Activated T-helper 1 cell treated with anti-CD3 and anti-CD28 coated beads, Interleukin-2, amount 50 U/mL, for 16 hours (primary cell): ENCODE results near the gene SYT14.
"Not testable (repeated sequence)": the region's sequence is repeated elsewhere in the genome, so short reads cannot be mapped to it uniquely, and the experiment has no call there.

Experiments used
- DNase-seq, 2 donors: peaks; one replicate each; pipeline ENCODE4 v3.0.0-alpha.2; 2020; ENCODE audit warnings: low read depth in 1 of 2, low spot score in 1 of 2

Gene SYT14

DNA sequence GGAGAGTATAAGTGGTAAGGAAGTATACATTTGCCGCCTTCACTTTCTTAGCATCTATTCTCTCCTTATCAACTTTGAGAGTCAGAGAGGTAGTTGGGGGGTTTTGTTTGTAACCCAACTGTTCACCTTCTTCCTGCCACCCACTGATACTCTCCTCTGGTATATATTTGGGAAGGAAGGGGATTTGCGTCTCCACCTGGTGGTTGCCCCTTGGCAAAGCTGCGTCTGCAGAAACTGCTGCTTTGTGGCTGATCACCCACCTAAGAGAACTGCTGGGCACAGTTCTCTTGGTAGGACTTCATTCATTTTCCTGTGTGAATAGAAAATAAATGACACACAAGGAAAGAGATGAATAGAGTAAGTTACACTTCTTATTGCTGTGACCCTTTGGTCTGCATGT is 87.0 kb downstream of the SYT14 start:
- no peak for DNase-seq

DNA sequence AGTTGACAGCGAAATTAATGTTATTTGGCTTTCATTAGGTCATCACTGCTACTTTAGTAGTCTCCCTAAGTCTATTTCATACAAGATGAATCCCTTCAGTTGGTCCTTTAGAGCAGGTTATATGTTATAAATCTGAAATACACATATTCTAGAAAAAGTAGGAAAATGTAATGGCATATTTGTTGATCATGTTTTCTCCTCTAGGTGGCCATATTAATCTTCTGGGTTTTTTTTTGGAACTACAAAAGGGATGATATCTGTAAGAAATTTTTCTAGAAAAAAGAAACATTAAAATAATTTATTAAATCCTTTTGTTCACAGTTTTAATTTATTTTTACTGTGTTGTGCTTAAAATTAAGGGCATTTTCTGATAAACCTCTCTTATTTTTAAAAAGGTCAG is 87.9 kb downstream of the SYT14 start:
- DNase-seq, result no peak

DNA sequence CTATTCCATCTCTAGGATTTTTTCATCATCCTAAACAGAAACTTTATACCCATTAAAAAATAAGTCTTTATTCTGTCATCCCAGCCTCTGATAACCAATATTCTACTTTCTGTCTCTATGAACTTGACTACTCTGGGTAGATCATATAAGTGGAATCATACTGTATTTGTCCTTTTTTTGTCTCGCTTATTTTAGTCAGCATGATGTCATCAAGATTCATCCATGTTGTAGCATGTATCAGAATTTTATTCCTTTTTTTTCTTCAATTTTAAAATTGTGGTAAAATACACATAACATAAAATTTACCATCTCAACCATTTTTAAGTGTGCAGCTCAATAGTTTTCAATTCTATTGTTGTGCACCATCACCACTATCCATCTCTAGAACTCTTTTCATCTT is 90.0 kb downstream of the SYT14 start:
- no peak for DNase-seq

DNA sequence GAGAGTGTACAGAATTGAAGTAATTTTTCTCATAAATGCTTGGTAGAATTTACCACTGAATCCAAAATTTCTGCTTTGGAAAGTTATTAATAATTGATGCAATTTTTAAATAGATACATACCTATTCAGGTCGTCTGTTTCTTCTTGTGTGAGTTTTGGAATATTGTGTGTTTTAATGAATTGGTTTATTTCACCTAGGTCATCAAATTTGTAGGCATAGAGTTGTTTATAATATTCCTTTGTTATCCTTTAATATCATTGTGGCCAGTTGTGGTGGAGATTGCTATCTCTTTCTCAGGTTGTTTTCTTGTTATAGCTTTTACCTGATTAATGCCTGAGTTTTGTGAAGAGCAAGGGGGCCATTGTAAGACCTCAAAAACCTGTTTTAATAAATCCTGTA is 93.5 kb downstream of the SYT14 start:
- DNase-seq, result no peak

DNA sequence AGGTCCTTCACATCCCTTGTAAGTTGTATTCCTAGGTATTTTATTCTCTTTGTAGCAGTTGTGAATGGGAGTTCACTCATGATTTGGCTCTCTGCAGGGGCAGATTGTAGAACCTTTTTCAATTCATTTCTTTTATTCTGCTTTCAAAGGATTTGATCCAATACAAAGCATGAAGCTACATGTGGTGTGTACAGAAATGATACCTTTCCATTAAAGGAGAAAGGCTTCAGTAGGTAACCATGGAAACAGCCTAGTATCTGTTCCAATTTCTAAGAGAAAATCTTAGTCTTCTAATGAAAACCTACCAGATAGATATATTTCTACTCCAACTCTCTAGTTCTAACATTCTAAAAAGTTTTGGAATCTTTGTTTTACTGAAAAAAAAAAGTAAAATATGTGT is 105.0 kb downstream of the SYT14 start:
- no peak for DNase-seq

DNA sequence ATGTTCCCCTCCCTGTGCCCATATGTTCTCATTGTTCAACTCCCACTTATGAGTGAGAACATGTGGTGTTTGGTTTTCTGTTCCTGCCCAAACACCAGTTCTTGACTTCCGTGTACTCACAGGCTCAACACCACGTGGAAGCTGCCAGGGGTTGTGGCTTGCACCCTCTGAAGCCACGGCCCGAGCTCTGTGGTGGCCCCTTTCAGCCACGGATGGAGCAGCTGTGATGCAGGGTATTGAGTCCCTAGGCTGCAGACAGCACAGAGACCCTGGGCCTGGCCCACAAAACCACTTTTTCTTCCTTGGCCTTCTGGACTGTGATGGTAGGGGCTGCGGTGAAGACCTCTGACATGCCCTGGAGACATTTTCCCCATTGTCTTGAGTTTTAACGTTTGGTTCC is 111.6 kb downstream of the SYT14 start:
- DNase-seq, result no peak

DNA sequence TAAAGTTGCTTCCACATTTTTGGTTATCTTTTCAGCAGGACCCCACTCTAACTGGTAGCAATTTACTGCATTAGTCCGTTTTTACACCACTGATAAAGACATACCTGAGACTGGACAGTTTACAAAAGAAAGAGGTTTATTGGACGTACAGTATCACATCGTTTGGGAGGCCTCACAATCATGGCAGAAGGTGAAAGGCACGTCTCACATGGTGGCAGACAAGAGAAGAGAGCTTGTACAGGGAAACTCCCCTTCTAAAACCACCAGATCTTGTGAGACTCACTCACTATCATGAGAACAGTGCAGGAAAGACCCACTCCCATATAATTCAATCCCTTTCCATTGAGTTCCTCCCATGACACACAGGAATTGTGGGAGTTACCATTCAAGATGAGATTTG is 112.5 kb downstream of the SYT14 start:
- not testable (repeated sequence) for DNase-seq

DNA sequence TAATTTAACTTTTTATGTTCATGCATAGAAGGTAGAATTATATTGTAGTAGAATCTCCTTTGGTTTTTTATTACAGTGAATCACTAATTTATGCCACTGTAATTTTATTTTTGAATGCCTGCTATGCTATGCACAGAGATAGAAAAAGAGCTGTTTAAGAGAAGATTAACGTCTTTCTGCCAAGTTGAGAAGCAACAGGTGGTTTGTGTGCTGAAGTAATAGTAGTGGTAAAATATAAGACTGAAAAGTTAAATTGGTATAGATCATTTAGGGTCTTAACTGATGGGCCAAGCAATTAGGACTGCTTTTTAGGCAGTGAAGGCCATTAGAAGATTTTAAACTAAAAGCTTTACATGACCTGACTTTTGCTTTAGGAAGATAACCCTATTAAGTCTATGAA is 115.1 kb downstream of the SYT14 start:
- no peak for DNase-seq

DNA sequence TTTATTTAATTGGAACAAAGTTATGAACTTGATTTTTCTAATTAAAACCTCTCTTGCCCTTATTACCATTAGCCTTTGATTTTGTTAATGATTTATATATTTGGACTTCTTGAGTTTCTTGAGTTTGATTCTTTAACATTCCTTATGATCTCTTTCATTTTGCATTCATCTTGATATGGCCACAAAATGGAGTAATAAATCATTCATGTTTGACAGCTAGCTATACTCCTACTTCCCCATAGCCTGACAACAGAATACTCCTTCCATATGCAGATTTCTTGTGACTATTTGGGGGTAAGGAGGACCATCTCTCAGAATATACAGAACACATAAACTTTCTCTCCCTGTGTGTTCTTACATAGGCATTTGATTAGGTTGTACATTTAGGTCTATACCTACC is 119.6 kb downstream of the SYT14 start:
- no peak for DNase-seq

DNA sequence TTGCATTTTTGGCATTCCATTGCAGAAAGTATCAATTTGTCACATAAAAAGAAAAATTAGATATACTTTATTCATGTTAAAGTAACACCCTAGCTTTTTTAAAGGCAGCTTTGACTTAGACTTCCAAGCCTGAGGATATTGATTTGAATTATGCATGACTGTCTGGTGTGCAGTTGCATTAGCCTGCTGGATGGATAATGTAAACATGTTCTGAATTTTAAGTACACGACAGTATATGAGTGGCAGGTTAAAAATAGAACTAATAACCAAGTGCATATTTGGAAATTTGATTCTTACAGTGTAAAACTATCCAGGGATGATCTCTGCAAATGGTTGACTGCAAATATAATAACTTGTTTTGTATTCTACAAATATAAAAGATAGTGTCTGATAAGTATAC is 124.0 kb downstream of the SYT14 start:
- DNase-seq, result no peak

DNA sequence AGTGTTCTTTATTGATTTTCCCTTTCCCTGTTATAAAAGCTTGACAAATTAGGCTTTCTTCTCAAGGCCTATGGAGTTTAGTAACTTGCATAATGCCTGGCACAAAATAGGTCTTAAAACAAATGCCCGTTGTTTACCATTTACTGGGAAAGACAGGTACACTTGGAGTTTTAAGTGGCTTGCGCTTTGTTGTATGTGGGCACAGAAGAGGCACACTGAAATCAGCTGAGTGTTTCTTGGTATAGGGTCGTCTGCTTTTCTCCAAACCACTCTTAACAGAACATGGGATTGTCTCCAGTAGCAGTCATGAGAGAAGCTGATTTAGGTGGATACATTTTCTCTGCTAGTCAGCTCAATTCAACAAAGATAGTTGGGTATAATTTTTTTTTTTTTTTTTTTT is 132.5 kb downstream of the SYT14 start:
- DNase-seq, result no peak

DNA sequence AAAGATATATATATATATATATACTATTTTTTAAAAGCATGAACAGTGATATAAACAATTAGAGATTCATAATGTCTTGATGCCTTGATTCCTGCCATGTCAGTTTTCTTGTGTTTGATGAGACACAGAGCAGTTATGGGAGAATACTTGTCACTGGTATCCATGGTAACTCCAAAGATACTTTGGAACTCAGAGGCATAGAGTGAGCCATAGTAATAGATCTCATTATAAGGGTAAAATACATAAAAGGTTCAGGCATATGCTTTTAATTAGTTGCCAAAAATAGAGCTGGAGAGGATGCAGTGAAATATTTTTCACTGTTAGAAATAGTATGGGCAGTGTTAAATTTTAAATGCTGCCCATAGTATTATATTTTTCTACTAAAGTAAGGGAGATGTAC is 134.1 kb downstream of the SYT14 start:
- no peak for DNase-seq

DNA sequence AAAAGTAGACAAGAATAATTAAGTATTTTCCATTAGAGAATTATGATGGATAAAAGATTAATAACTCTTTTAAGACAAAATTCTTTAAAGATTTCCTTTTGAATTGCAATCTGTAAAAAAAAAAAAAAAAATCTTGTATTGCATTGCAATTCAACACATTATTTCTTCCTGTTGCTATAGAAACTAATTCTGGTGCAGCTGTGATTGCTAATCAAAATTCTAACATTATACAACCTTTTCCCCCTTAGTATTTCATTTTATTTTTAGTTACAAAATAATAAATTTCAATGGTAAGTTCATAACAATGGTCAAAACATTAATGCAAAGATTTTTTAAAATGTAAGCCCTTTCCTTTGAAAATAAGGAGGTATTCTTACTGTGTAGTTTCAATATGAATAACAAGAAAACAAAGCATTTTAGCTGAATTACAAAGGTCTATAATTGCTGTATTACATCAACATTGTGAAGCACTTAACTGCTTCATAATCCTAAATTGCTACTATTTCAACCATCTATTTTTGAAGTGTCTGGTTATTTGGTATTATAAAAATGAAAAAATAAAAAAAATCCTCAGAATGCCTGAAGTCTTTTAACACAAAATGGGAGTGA is 135.0 kb downstream of the SYT14 start:
- no peak for DNase-seq

DNA sequence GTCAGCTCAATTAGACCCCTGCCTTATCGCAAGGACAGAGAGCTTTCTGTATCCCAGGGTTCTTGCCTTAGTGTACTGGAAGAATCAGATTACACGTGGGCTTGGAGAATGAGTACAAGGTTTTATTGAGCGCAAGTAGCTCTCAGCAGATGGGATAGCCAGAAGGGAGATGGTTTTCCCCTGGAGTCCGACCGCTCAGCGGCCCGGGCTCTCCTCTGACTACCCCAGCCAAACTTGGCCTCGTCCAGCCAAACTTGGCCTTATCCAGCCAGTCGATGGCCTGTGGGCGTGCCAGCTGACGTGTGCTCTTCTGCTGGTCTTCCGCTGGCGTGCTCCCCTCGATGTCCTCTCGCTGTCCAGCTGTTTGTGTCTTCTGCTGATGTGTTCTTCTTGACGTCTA is 136.9 kb downstream of the SYT14 start:
- no peak for DNase-seq

DNA sequence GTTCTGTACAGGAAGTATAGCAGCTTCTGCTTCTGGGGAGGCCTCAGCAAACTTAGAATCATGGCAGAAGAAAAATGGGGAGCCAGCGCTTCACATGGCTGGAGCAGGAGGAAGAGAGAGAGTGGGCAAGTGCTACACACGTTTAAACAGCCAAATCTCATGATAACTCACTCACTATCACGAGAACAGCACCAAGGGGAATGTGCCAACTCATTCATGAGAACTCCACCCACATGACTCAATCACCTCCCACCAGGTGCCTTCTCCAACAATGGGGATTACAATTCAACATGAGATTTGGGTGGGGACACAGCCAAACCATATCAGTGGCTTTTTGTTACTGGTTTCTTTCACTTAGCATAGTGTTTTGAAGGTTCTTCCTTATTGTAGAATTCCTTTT is 138.6 kb downstream of the SYT14 start:
- DNase-seq, result no peak

DNA sequence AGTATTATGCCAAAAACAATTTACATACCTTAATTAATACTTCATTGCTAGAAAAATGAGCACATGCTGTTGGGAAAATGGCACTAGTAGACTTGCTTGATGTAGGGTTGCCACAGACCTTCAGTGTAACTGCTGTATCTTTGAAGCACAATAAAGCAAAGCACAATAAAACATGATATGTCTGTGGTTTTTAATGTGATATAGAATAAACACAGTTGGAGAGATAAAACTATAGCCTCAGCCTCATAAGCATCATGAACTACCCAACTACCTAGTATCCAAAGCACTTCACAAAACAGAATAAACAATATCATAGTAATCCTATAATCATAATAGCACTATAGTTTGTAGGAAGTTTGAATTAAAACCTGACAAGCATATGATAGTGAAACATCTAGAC is 143.5 kb downstream of the SYT14 start:
- DNase-seq, result no peak

DNA sequence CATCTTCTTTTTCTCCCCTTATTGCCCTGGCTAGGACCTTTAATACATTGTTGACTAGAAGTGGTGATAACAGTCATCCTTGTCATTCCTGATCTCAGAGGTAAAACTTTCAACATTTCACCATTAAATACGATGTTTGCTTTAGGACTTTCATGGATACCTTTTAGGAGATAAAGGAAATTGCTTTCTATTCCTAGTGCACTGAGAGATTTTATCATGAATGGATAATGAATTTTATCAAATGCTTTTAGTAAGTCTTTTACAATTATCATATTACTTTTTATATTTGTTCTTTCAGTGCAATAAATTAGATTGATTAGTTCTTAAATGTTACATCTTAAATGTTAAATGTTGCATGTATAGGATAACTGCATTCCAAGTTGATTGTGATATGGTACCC is 147.3 kb downstream of the SYT14 start:
- no peak for DNase-seq

DNA sequence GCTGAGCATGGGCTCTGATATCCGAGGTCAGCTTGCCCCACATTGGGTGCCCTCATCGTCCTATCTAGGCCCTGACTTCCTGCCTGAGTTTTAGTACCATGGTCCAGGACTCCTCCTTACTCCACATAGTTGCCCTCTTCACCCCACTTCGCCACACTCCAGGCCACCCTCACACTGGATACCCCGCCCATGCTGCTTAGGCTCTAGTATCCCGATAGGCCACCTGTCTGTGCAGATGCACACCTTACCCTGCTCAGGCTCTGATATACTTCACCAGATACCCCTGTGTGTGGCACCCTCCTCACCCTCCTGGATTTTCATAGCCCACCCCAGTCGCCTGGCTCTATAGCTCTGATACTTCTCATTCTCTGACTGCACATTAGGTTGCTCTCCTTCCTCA is 149.0 kb downstream of the SYT14 start:
- DNase-seq, result no peak

DNA sequence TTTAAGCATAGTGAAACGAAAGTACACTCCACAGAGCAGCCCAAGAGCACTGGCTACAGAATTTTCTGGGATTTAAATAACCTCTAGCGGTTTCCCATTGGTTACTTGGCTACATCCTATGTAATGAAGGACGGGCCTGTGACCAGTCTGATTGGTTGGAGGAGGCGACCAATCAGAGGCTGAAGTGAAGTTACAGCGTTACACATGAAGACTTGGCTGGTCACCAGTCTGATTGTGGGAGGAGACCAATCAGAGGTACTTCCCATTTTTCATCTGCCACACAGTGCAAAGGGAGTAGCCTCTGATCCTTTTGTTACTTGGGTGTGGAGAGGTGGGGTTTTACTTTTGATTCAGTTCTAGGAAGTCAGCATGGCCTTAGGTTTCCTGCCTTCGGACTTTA is 151.8 kb downstream of the SYT14 start:
- no peak for DNase-seq

DNA sequence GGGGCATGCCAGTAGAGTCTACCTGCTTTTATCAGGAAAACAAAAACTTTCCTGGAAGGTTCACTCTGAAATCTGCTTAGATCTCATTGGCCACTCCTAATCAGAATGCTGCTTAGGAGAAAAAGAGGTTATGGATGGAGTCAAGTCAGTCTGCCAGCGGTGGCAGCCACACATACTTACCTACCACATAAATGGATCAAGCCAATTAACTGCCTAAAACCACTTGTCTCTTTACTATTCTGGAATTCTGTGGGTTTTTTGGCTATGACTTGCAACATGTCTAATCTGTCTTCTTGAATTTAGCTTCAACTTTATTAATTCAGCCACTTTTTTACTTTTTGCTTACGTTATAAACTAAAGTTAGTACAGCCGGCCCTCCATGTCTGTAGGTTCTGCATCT is 154.3 kb downstream of the SYT14 start:
- DNase-seq, result no peak

DNA sequence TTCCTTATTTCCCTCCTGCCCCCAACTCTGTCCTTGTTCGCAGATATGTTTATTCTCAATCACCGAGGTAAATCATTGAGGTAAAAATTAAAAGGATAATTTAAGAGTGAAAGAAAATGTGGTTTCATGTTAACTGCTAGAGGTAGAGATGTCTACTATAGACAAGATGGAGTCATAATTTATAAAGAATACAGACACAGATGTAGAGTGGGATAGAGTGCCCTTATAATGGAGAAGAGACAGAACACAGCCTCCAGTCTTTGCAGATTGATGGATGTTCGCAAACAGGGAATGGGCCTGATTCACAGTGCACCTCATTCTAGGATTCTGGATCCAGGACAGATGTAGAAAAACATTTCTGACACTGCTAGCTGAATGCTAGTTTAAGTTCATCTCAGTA is 155.4 kb downstream of the SYT14 start:
- DNase-seq, result no peak

DNA sequence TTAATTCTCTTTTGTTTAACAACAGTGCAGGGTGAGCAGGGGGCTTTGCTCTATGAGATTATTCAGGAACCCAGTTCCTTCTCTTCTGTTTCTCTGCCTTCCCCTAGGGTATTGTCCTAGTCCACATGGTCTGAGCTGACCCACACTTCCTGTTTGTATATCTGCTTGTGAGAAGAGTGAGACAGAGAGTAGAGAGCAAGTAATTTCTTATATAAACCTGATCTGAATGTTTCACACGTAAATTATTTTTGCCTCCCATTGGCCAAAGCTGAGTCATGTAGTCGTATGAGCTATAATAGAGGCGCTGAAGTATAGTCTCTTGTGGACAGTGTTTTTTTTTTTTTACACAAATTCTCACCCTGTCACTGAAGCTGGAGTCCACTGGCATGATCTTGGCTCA is 160.3 kb downstream of the SYT14 start:
- no peak for DNase-seq

DNA sequence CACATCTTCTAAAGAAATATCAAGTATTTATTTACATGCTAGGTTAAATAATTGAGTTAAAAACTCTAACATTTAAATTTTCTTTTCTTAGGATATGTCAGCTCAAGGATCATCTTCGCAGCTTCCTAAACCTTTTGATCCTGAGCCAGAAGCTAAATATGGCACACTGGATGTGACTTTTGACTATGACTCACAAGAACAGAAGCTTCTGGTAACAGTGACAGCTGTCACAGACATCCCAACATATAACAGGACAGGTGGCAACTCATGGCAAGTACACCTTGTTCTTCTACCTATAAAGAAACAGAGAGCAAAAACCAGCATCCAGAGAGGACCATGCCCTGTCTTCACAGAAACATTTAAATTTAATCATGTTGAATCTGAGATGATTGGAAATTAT is 161.9 kb downstream of the SYT14 start:
- no peak for DNase-seq

DNA sequence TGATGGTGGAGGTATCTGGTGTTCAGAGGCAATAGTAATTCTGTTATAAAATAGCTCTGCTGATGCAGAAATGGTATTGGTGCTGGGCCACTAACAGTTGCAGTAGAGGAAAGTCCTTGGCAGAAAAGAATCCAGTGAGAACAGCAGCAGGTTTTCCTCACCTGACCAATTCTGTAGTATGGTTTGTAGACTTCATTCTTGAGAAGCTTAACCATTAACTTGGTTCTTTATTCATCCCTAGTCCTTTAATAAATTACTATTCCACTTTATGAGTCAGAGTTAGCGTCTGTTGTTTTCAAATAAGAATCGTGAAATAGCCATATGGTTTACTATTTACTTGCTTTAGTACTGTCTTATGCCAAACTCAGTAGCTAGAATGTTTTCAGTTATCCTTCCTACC is 166.1 kb downstream of the SYT14 start:
- no peak for DNase-seq
